B cell (primary cell): ENCODE measurements around the gene BRD3. TPM values are rescaled to one million over a fixed set of nuclear protein-coding genes. Genes with fewer than 3 reads are reported as not detected.
A peak's percentile ranks its signal among the peaks of the same experiment; 100 is the strongest.

Experiments
- ATAC-seq: fragments of 200-7000 bp; cut with Tn5 transposase; one replicate; pipeline ENCODE4 v1.10.0; 2021; ENCODE audit warnings: low read depth, mild to moderate bottlenecking, moderate number of reproducible peaks, moderate library complexity
- CTCF ChIA-PET: fragments of 350-600 bp; sonication (Branson Sonifier 250); formaldehyde crosslinking; loops from one replicate; lab custom pipeline; 2021; ENCODE audit warnings: antibody characterized with exemption, inconsistent platforms; lab: Charles Lee
- POLR2A ChIA-PET: fragments of 350-600 bp; sonication (Branson Sonifier 250); formaldehyde crosslinking; loops from one replicate; lab custom pipeline; 2021; ENCODE audit warnings: antibody characterized with exemption; lab: Charles Lee
- DNase-seq: peaks from one replicate; pipeline ENCODE4 v3.0.0; 2013
- H2AFZ ChIP-seq: 2 replicates; pipeline ENCODE4 v1.6.1; 2012; ENCODE audit warnings: mild to moderate bottlenecking, low read depth, low read length; ENCODE audit not compliant: insufficient read depth, poor library complexity, severe bottlenecking
- H3K27ac ChIP-seq, 2 donors: 1 replicate in 1 of 2; 2 replicates in 1 of 2; pipeline ENCODE4 v1.5.1; 2012 to 2013; ENCODE audit warnings: low read length in 2 of 2, mild to moderate bottlenecking in 2 of 2, moderate library complexity in 1 of 2
- H3K27me3 ChIP-seq, 4 experiments: fragments of 200-600 bp in 1 of 4; sonication (generic) in 1 of 4; replicated peaks in 1 of 4; 1 replicate in 2 of 4; 2 replicates in 2 of 4; pipeline versions ENCODE4 v1.6.1 to v1.7.0; 2013 to 2016; ENCODE audit warnings: low read length in 3 of 4, mild to moderate bottlenecking in 2 of 4, mixed read lengths in 1 of 4, moderate library complexity in 1 of 4; ENCODE audit not compliant: insufficient read depth in 4 of 4, control insufficient read depth in 3 of 4; ENCODE audit errors: control extremely low read depth in 1 of 4
- H3K36me3 ChIP-seq, 2 experiments: replicated peaks in 1 of 2; 1 replicate in 1 of 2; 2 replicates in 1 of 2; pipeline versions ENCODE4 v1.6.1 to v1.7.1; 2013; ENCODE audit warnings: low read length in 1 of 2; ENCODE audit not compliant: insufficient read depth in 2 of 2, control insufficient read depth in 1 of 2; ENCODE audit errors: control extremely low read depth in 1 of 2, extremely low read depth in 1 of 2
- H3K4me1 ChIP-seq, 2 donors: fragments of 200-600 bp in 1 of 2; sonication (generic) in 1 of 2; 1 replicate in 1 of 2; 2 replicates in 1 of 2; pipeline versions ENCODE4 v1.5.1 to v1.6.1; 2013 to 2017; ENCODE audit warnings: low read length in 2 of 2; ENCODE audit not compliant: control insufficient read depth in 2 of 2, insufficient read depth in 2 of 2
- H3K4me2 ChIP-seq: replicated peaks from 2 replicates; pipeline ENCODE3; 2012; ENCODE audit warnings: mild to moderate bottlenecking, low read depth, low read length; ENCODE audit not compliant: poor library complexity, severe bottlenecking
- H3K4me3 ChIP-seq, 5 experiments: fragments of 200-600 bp in 1 of 5; sonication (generic) in 1 of 5; 1 replicate in 3 of 5; 2 replicates in 2 of 5; pipeline versions ENCODE4 v1.5.1 to v1.7.0; 2011 to 2016; ENCODE audit warnings: low read length in 4 of 5, mild to moderate bottlenecking in 4 of 5, low read depth in 2 of 5, control low read depth in 1 of 5, moderate library complexity in 1 of 5; ENCODE audit not compliant: insufficient read depth in 1 of 5; ENCODE audit errors: control extremely low read depth in 1 of 5, extremely low read depth in 1 of 5
- H3K79me2 ChIP-seq: fragments of 200-600 bp; sonication (generic); one replicate; pipeline ENCODE4 v1.6.0; 2016; ENCODE audit warnings: low read length; ENCODE audit not compliant: control insufficient read depth, insufficient read depth
- H3K9ac ChIP-seq: fragments of 200-600 bp; sonication (generic); 2 replicates; pipeline ENCODE4 v1.6.1; 2017; ENCODE audit warnings: mild to moderate bottlenecking, low read length, moderate library complexity
- H3K9me3 ChIP-seq, 3 donors: one replicate each; pipeline versions ENCODE4 v1.6.1 to v1.7.1; 2013; ENCODE audit warnings: low read length in 2 of 3; ENCODE audit not compliant: control insufficient read depth in 2 of 3, insufficient read depth in 1 of 3; ENCODE audit errors: control extremely low read depth in 1 of 3
- H4K20me1 ChIP-seq: 2 replicates; pipeline ENCODE4 v1.6.0; 2012; ENCODE audit warnings: mild to moderate bottlenecking, low read length; ENCODE audit not compliant: insufficient read depth, control insufficient read depth, poor library complexity, severe bottlenecking
- H3K27ac Mint-ChIP-seq: one replicate; pipeline ENCODE4 v1.8.0; 2021; ENCODE audit warnings: mixed read lengths
- H3K27me3 Mint-ChIP-seq: one replicate; pipeline ENCODE4 v1.8.0; 2021; ENCODE audit warnings: mixed read lengths
- H3K4me1 Mint-ChIP-seq: one replicate; pipeline ENCODE4 v1.8.0; 2021; ENCODE audit warnings: mixed read lengths
- H3K4me3 Mint-ChIP-seq: one replicate; pipeline ENCODE4 v1.8.0; 2021; ENCODE audit warnings: mixed read lengths
- H3K9me3 Mint-ChIP-seq: one replicate; pipeline ENCODE4 v1.8.0; 2022; ENCODE audit warnings: mixed read lengths; ENCODE audit not compliant: insufficient read depth
- CTCF ChIP-seq: fragments of 200-600 bp; IDR thresholded peaks from one replicate; pipeline ENCODE4 v1.8.0; 2022; ENCODE audit warnings: antibody characterized with exemption, mild to moderate bottlenecking
- EZH2 ChIP-seq: IDR thresholded peaks from 2 replicates; pipeline ENCODE4 v1.6.1; 2012; ENCODE audit warnings: borderline replicate concordance, low read depth, mild to moderate bottlenecking, moderate library complexity, low read length; ENCODE audit not compliant: insufficient read depth, poor library complexity, severe bottlenecking
- WGBS: methylation state at CpG from one replicate; pipeline ENCODE4 v1.1.5; 2013; ENCODE audit warnings: missing lambda C conversion rate; ENCODE audit not compliant: insufficient coverage; 5-methylcytosine and 5-hydroxymethylcytosine counted together
- intact Hi-C: fragments of 100-400 bp; cut with micrococcal nuclease; formaldehyde crosslinking; loops from one replicate; pipeline ENCODE4 v1.10.0; 2022
- polyA plus RNA-seq: library from polyadenylated mRNA; depleted of rRNA; stranded (reverse); fragments of >200 nt; gene quantifications from 2 replicates; pipeline ENCODE4 v1.2.3, GENCODE V29; 2012
- total RNA-seq, 2 donors: library from RNA; stranded (reverse); fragments of 120-200 nt in 1 of 2; gene quantifications; 1 replicate in 1 of 2; 2 replicates in 1 of 2; pipeline versions ENCODE4 v1.2.3 to v1.2.4, GENCODE V29; 2013 to 2022

The BRD3 gene
- total and polyA plus RNA-seq, 2 donors (not counting 1 experiment from before 2014, with no cell fraction given) = 8.9 to 38.0 TPM

DNA sequence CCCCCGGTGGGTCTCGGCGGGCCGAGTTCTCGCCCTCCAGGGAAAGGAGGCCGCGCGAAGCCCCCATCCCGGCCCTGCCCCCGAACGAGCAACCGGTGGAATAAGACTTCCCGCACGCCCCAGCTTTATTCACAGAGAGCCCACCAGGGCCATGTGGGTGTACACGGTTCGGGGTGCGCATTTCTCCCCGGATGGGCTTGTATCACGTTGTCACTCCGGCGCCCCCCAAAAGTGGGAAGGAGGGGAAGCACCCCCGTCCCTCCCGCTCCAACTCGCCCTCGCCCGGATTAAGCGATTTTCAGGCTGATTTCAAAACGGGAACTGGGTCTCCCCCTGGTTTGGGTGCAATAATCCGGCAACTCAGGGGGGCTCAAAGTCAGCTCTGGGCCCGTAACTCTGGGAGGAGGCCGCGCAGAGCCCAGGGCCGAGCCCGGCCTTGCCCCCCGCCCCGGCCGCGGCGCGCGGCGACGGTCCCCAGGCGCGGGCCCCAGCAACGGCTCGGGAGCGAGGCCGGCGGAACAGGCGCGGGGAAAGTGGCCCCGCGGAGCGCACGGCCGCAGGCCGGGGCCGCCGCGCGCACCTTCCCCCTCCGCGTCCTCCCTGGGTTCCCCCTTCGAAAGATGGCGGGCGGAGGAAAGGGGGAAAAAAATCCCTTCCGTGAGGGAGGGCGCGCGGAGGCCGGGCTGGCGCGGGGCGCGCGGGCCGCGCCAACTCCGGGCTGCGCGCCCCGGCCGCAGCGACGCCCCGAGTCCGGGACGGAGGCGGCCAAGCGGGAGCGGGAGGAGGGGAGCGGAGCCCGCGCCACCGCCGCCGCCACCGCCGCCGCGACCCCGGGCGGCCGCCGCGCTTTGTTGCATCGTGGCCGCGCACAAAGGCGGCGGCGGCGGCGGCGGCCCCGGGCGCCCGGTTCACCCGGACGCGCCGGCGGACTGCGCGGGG is 644 bp downstream of the BRD3 start:
- H3K36me3 ChIP-seq = peaks cover 0 to 4% of the 10 kb centered on the region in 2 experiments
- Mint-ChIP-seq H3K9me3 (no peaks in the 10 kb centered on the region), H3K27ac (peak overlapping the region; percentile 89), H3K27me3 (peaks cover 13% of the 10 kb centered on the region), H3K4me1 (peaks cover 39% of the 10 kb centered on the region), H3K4me3 (peak overlapping the region; percentile 90)
- ATAC-seq (no peak), DNase-seq (peak; percentile 75)
- peak overlapping the region in 1 of 2 donors; percentile 64 for H3K27ac ChIP-seq
- H3K9ac ChIP-seq = peak overlapping the region; percentile 80
- peaks cover 48% of the 10 kb centered on the region for H3K79me2 ChIP-seq
- intact Hi-C loops = loop anchor here (5.0 to 10.0 kb wide), 4 partner anchors 122 to 920 kb away; partner anchors contain the start of gene RXRA
- H3K4me1 ChIP-seq = peaks cover 25 to 38% of the 10 kb centered on the region in 2 donors
- whole genome bisulfite sequencing = under 1% methylated on average over 126 of the region's 126 CpGs
- ChIA-PET POLR2A (interaction anchor here (1.5 kb wide), 1 partner anchor 42 kb away, joined by 8 read pairs; the partner anchor contains the start of gene BRD3OS), CTCF (interaction anchor here (0.7 kb wide), 1 partner anchor 72 kb away, joined by 3 read pairs; no protein-coding TSS in a partner anchor)
- peak overlapping the region; percentile 57 for H2AFZ ChIP-seq
- peaks cover 0 to 23% (median 10%) of the 10 kb centered on the region in 4 experiments for H3K27me3 ChIP-seq
- H4K20me1 ChIP-seq = peaks cover 47% of the 10 kb centered on the region
- peak overlapping the region; percentile 97 for H3K4me2 ChIP-seq
- TF ChIP-seq CTCF (no peak), EZH2 (no peak)
- peaks cover 0 to 6% (median 0%) of the 10 kb centered on the region in 3 donors for H3K9me3 ChIP-seq
- peak overlapping the region in 4 of 5 experiments; percentile 51 to 85 (median 68) for H3K4me3 ChIP-seq
